GM12873 (cell line): ENCODE measurements around the gene MAEA.

Experiments
- TF ChIP-seq, protein P1 (sequence below): IDR thresholded peaks from 2 replicates; pipeline ENCODE4 v1.5.1; 2012; ENCODE audit warnings: low read depth, mild to moderate bottlenecking, moderate library complexity, low read length, control low read depth; ENCODE audit not compliant: insufficient read depth; ENCODE audit errors: missing control alignments

Gene MAEA

DNA sequence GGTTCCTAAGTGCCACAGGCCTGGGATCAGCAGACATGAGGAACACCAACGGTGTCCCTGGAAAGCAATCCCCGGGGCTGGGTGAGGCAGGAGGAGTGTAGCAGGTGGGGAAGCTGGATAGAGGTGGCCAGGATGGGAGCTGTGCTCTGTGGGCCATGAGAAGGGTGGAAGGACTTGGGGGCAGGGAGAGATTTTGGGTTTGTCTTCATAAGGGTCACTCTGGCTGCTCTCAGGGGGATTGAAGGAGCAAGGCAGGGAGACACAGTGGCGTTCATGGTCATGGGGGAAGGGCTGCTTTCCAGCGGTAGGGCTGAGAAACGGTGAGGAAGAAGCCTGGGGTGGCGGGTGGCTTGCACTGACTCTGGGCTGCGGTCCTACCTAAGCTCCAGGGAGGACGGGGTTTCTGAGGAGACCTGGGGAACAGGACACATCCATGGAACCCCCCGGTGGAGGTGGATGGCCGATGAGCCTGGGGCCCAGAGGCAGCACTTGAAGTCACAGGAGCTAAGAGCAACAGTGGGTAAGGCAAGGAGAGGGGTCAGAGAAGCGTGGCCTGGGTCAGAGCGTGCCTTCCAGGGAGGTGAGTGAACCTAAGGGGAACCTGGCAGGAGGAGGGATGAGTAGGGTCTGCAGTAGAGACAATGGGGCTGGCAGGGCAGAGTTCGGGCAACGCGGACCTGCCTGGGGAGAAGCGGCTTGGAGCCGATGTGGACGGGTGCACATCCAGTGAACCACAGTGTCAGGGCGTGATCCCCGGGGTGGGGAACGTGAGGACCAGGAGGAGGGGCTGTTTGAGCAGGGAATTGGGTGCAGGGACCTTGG, 28.4 kb upstream of the MAEA start:
- TF ChIP-seq, protein P1, sequence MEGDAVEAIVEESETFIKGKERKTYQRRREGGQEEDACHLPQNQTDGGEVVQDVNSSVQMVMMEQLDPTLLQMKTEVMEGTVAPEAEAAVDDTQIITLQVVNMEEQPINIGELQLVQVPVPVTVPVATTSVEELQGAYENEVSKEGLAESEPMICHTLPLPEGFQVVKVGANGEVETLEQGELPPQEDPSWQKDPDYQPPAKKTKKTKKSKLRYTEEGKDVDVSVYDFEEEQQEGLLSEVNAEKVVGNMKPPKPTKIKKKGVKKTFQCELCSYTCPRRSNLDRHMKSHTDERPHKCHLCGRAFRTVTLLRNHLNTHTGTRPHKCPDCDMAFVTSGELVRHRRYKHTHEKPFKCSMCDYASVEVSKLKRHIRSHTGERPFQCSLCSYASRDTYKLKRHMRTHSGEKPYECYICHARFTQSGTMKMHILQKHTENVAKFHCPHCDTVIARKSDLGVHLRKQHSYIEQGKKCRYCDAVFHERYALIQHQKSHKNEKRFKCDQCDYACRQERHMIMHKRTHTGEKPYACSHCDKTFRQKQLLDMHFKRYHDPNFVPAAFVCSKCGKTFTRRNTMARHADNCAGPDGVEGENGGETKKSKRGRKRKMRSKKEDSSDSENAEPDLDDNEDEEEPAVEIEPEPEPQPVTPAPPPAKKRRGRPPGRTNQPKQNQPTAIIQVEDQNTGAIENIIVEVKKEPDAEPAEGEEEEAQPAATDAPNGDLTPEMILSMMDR: no peak

DNA sequence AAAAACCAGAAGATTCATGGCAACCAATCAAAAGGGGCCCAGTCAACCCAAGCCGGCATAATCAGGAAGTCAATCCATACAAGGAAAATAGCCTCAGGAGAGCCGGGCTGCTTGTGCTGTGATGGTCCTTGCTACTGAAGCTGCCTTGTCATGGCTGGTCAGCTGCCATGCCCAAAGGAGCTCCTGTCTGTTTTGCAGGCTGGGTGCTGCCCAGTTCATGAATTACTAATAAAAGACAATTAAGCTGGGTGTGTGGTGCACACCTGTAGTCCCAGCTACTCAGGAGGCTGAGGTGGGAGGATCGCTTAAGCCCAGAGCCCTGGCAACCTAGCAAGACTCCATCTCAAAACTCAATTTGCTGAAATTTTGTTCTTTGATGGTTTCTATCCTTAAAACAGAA, 24.7 kb upstream of the MAEA start:
- TF ChIP-seq, protein P1: no peak

DNA sequence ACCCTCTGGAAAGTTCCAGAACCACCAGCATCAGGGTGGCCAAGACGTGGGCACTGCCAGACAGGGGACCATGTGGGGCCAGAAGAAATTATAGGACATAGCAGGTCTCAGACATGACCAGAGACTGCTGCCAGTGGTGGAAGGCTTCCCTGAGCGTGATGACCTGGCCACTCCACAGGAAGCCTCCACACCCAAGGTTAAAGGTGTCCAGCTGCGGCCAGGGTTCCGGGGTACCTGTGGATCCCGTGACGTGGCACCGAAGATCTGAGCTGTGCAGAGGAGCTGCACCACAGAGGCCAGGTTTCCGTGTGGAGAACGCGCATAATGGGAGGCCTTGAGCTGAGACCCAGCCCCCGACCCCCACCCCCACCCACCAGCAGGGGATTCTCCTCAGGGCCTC, 24.3 kb upstream of the MAEA start:
- TF ChIP-seq, protein P1: no peak

DNA sequence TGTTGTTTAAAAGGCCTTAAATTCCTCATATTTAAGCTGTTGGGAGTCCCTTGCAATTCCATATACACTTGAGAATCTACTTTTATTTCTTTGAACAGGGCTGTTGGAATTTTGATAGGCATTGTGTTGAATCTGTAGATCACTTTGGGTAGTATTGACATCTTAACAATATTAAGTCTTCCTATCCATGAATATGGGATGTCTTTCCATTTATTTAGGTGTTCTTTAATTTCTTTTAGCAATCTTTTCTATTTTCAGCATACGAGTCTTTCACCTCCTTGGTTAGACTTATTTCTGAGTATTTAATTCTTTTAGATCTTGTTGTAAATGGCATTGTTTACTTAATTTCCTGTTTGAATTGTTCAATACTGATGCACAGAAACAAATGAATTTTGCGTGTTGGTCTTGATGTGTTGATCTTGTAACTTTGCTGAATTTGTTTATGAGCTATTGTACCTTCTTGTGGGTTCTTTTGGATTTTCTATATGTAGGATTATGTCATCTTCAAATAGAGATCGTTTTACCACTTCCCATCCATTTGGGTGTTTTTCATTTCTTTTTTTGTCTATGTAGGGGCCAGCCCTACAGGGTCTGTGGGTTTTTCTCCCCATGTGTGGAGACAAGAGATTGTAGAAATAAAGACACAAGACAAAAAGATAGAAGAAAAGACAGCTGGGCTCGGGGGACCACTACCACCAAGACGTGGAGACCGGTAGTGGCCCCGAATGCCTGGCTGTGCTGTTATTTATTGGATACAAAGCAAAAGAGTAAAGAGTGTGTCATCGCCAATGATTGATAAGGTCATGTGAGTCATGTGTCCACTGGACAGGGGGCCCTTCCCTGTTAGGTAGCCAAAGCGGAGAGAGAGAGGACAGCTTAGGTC, 22.6 kb upstream of the MAEA start:
- TF ChIP-seq, protein P1: no peak

DNA sequence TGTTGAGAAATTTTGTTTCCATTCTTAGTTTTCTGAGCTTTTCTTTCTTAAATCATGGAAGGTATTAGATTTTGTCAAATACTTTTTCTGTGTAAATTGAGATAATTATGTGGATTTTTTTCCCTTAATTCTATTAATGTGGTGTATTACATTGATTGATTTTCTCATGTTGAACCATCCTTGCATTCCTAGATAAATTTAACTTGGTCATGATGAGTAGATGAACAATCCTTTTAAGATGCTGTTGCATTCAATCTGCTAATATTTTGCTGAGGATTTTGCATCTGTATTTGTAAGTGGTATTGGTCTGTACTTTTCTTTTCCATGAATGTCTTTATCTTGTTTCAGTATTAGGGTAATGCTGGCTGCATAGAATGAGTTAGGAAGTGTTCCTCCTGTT, 20.5 kb upstream of the MAEA start:
- TF ChIP-seq, protein P1: no peak

DNA sequence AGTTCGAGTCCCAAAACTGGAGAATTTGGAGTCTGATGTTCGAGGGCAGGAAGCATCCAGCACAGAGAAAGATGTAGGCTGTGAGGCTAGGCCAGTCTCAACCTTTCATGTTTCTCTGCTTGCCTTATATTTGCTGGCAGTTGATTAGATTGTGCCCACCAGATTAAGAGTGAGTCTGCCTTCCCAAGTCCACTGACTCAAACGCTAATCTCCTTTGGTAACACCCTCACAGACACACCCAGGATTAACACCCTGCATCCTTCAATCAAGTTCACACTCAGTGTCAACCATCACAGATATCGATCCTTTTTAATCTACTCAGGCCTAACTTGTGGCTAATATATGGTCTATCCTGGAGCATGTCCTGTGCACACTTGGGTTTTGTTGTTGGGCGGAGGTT, 18.0 kb upstream of the MAEA start:
- TF ChIP-seq, protein P1: no peak

DNA sequence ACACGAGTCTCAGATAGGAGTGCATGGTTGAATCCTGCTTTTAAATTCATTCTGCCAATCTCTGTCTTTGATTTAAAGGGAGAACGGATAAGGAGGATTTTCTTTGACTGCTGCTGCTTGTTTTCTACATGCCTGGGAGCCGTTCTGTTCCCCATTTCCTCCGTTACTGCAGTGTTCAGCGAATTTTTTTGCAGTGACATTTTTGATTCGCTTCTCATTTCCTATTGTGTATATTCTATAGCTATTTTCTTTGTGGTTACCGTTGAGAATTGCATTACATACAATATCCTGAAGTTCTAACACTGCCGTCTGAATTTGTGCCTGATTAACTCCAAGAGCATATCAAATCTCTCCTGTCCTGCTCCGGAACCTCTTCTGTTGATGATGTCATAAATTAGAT, 14.8 kb upstream of the MAEA start:
- TF ChIP-seq, protein P1: no peak
